Loucy (cell line): Measurements from ENCODE around the gene FOXRED2.
A peak's percentile ranks its signal among the peaks of the same experiment; 100 is the strongest.

Source experiments
- H2AFZ ChIP-seq: fragments of 200-600 bp; sonication (generic); 2 replicates; pipeline ENCODE4 v1.6.0; 2016; ENCODE audit warnings: antibody characterized with exemption, mild to moderate bottlenecking, low read length, moderate library complexity
- H3F3A ChIP-seq: fragments of 200-600 bp; 2 replicates; pipeline ENCODE4 v1.6.0; 2016; ENCODE audit warnings: antibody characterized with exemption, low read depth, mild to moderate bottlenecking
- H3K27me3 ChIP-seq: fragments of 200-600 bp; sonication (generic); 2 replicates; pipeline ENCODE4 v1.6.1; 2014; ENCODE audit warnings: low read length, mild to moderate bottlenecking; ENCODE audit not compliant: insufficient read depth, poor library complexity, severe bottlenecking
- H3K36me3 ChIP-seq: fragments of 200-600 bp; sonication (generic); 2 replicates; pipeline ENCODE4 v1.6.1; 2016; ENCODE audit warnings: low read length; ENCODE audit not compliant: insufficient read depth
- H3K4me1 ChIP-seq: fragments of 200-600 bp; sonication (generic); 2 replicates; pipeline ENCODE4 v1.5.1; 2014; ENCODE audit warnings: low read length, mild to moderate bottlenecking; ENCODE audit not compliant: insufficient read depth, poor library complexity, severe bottlenecking
- H3K4me2 ChIP-seq: fragments of 200-600 bp; sonication (generic); 2 replicates; pipeline ENCODE4 v1.6.0; 2014; ENCODE audit warnings: antibody characterized with exemption, low read length, low read depth, mild to moderate bottlenecking; ENCODE audit not compliant: poor library complexity, severe bottlenecking
- H3K4me3 ChIP-seq: fragments of 200-600 bp; sonication (generic); 2 replicates; pipeline ENCODE4 v1.5.1; 2014; ENCODE audit warnings: low read length, mild to moderate bottlenecking, mixed read lengths; ENCODE audit not compliant: poor library complexity, severe bottlenecking
- H3K79me2 ChIP-seq: fragments of 200-600 bp; sonication (generic); 2 replicates; pipeline ENCODE4 v1.6.1; 2014; ENCODE audit warnings: low read length; ENCODE audit not compliant: insufficient read depth
- H3K9ac ChIP-seq: fragments of 200-600 bp; sonication (generic); 2 replicates; pipeline ENCODE4 v1.6.0; 2014; ENCODE audit warnings: mild to moderate bottlenecking, low read depth, low read length, moderate library complexity; ENCODE audit not compliant: poor library complexity, severe bottlenecking
- H3K9me2 ChIP-seq: fragments of 200-600 bp; sonication (generic); replicated peaks from 2 replicates; pipeline ENCODE4 v1.6.1; 2016; ENCODE audit warnings: low read depth, low read length, mixed read lengths
- H3K9me3 ChIP-seq: fragments of 200-600 bp; sonication (generic); 2 replicates; pipeline ENCODE4 v1.6.1; 2014; ENCODE audit warnings: mild to moderate bottlenecking, antibody characterized with exemption, low read length, low read depth; ENCODE audit not compliant: insufficient read depth
- H4K20me1 ChIP-seq: fragments of 200-600 bp; sonication (generic); 2 replicates; pipeline ENCODE4 v1.6.0; 2014; ENCODE audit warnings: antibody characterized with exemption, low read length, mild to moderate bottlenecking; ENCODE audit not compliant: insufficient read depth, poor library complexity, severe bottlenecking
- EZH2phosphoT487 ChIP-seq: fragments of 200-600 bp; IDR thresholded peaks from 2 replicates; pipeline ENCODE4 v1.6.1; 2018; ENCODE audit warnings: antibody characterized with exemption, mild to moderate bottlenecking, moderate library complexity, borderline replicate concordance
- TF ChIP-seq, protein P1 (sequence below): fragments of 200-600 bp; sonication (generic); conservative IDR thresholded peaks from 2 replicates; pipeline ENCODE4 v1.5.1; 2014; ENCODE audit warnings: mild to moderate bottlenecking, antibody characterized with exemption, low read length

Gene FOXRED2

DNA sequence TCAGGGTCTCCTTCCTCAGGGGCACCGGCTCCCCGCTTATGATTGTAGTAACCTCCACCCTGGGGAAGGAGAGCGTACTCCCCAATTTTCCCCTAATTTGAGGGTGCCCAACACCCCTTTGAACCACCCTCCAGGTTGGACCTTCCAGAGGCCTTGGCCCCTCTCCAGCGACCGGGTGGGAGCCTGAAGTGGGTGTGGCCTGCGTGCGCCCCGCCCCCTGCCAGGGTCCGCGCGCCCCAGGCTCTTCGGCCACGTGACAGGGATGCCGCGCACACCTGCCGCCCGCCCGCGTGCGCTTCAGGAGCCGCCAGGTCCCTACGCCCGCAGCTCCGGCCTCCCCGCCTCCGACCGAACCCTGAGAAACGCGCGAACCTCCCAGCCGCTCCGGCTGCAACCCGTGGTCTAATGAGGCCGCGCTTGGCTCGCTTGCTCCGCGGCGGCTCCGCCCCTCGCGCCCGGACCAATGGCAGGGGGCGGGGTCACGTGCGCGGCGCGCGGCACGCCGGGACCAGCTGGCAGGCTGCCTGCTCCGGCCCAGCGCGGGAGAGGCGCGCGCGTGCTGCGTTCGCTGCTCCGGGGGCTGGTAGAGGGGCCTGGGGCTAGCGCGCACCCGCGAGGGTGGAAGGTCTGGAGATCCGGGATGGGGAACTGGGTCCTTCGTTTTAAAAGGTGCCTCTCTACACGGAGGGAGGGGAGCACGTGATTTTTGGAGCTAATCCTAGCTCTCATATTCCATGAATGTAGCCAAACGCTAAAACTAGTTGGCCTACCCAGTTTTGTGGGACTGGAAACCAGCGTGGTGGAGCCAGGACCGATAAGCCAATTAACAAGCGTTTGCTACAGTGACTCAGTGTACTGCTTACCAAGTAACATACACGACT lies at the start of gene FOXRED2:
Gene FOXRED2 (minus strand): TSS at position 404 of the 881 bp plus-strand sequence. CDS start 618 bp downstream, outside the sequence.
- Histone ChIP-seq H4K20me1 (peaks cover 7% of the 10 kb centered on the region), H3K9me3 (no peaks in the 10 kb centered on the region), H3K9ac (peak within 1 kb of the TSS; percentile 80), H2AFZ (peak within 1 kb of the TSS; percentile 86), H3K36me3 (peaks cover 14% of the 10 kb centered on the region; the same call in 1 of the 2 replicates), H3K4me3 (peak within 1 kb of the TSS; percentile 78), H3K4me1 (peaks cover 23% of the 10 kb centered on the region), H3K27me3 (no peaks in the 10 kb centered on the region), H3K4me2 (peak within 1 kb of the TSS; percentile 85), H3K79me2 (peaks cover 30% of the 10 kb centered on the region), H3F3A (peaks cover 7% of the 10 kb centered on the region; the same call in 1 of the 2 replicates), H3K9me2 (no peaks in the 10 kb centered on the region)
- TF ChIP-seq EZH2phosphoT487: no peak
- TF ChIP-seq, protein P1, sequence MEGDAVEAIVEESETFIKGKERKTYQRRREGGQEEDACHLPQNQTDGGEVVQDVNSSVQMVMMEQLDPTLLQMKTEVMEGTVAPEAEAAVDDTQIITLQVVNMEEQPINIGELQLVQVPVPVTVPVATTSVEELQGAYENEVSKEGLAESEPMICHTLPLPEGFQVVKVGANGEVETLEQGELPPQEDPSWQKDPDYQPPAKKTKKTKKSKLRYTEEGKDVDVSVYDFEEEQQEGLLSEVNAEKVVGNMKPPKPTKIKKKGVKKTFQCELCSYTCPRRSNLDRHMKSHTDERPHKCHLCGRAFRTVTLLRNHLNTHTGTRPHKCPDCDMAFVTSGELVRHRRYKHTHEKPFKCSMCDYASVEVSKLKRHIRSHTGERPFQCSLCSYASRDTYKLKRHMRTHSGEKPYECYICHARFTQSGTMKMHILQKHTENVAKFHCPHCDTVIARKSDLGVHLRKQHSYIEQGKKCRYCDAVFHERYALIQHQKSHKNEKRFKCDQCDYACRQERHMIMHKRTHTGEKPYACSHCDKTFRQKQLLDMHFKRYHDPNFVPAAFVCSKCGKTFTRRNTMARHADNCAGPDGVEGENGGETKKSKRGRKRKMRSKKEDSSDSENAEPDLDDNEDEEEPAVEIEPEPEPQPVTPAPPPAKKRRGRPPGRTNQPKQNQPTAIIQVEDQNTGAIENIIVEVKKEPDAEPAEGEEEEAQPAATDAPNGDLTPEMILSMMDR: no peak

- TF ChIP-seq, protein P1: no peak
- TF ChIP-seq EZH2phosphoT487: no peak
- no peaks in the 10 kb centered on the region for H3K4me1 ChIP-seq
- no peak overlapping the region for H3K9ac ChIP-seq
- H3K27me3 ChIP-seq: no peaks in the 10 kb centered on the region
- no peak overlapping the region for H3K4me2 ChIP-seq
- no peaks in the 10 kb centered on the region for H4K20me1 ChIP-seq
- no peak overlapping the region for H2AFZ ChIP-seq
- no peaks in the 10 kb centered on the region for H3K9me3 ChIP-seq
- H3F3A ChIP-seq: no peaks in the 10 kb centered on the region
- no peaks in the 10 kb centered on the region for H3K36me3 ChIP-seq
- no peak overlapping the region for H3K4me3 ChIP-seq
- no peaks in the 10 kb centered on the region for H3K79me2 ChIP-seq
- H3K9me2 ChIP-seq: no peaks in the 10 kb centered on the region
These were observed 47.3 kb upstream of the FOXRED2 start for GRCh38 chr22:36554098-36554497.

DNA sequence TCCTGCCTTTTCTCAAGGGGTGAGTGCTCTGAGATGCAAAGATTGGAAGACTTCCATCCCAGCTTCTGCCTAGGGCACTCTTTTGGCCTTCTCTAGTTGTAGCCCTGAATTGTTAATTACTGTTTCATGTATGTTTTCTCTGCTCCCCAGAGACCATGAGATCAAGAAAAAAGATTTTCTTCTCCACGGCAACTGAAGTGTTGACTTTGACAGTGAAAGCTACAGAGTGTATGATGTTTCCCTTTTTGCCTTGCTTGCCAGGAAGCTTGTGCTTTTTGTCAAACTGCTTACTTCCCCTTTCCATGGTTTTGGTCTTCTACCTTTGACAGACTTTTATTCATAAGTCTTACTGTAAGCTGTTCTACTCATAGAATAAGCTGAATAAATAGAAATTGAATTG lies 45.4 kb upstream of the FOXRED2 start:
- TF ChIP-seq, protein P1: no peak
- no peak for TF ChIP-seq EZH2phosphoT487
- Histone ChIP-seq H3K4me1 (no peaks in the 10 kb centered on the region), H3K79me2 (no peaks in the 10 kb centered on the region), H3K9me2 (no peaks in the 10 kb centered on the region), H4K20me1 (no peaks in the 10 kb centered on the region), H3K4me2 (no peak overlapping the region), H3K9ac (no peak overlapping the region), H2AFZ (no peak overlapping the region), H3K36me3 (no peaks in the 10 kb centered on the region), H3K4me3 (no peak overlapping the region), H3F3A (no peaks in the 10 kb centered on the region), H3K9me3 (no peaks in the 10 kb centered on the region), H3K27me3 (no peaks in the 10 kb centered on the region)
